Pulmonary artery endothelial cell (primary cell): ENCODE results near the gene PEMT. TPM values are rescaled to one million over a fixed set of nuclear protein-coding genes. Genes with fewer than 3 reads are reported as not detected.

Experiments
- DNase-seq: peaks from one replicate; pipeline ENCODE4 v3.0.0-alpha.2; 2011; ENCODE audit warnings: low read depth, low spot score
- total RNA-seq: library from RNA; depleted of rRNA; stranded (reverse); fragments of >200 nt; gene quantifications from 2 replicates; pipeline ENCODE4 v1.2.3, GENCODE V29; 2014

Gene PEMT
- total RNA-seq, 1 donor from 2014 or later, result 29.9 TPM

- DNase-seq, result no peak
Observed at GRCh38 chr17:17553217-17554195, 38.0 kb downstream of the PEMT start.

GRCh38 chr17:17552351-17553216 lies 38.9 kb downstream of the PEMT start:
- DNase-seq, result no peak

- no peak for DNase-seq
Observed at GRCh38 chr17:17551361-17551760, 40.1 kb downstream of the PEMT start.

- DNase-seq, result no peak
Observed at GRCh38 chr17:17549732-17550366, 41.7 kb downstream of the PEMT start.

- DNase-seq, result no peak
Observed at GRCh38 chr17:17548044-17548443, 43.5 kb downstream of the PEMT start.

GRCh38 chr17:17547210-17547764 lies 44.2 kb downstream of the PEMT start:
- DNase-seq, result no peak

- DNase-seq, result no peak
Observed at GRCh38 chr17:17546399-17547185, 44.9 kb downstream of the PEMT start.

GRCh38 chr17:17545984-17546383 lies 45.5 kb downstream of the PEMT start:
- DNase-seq, result no peak

GRCh38 chr17:17545031-17545820 lies 46.3 kb downstream of the PEMT start:
- no peak for DNase-seq

GRCh38 chr17:17542906-17543635 lies 48.4 kb downstream of the PEMT start:
- no peak for DNase-seq

- no peak for DNase-seq
Observed at GRCh38 chr17:17541640-17542001, 49.9 kb downstream of the PEMT start.

GRCh38 chr17:17540935-17541639 lies 50.4 kb downstream of the PEMT start:
- DNase-seq, result no peak

- no peak for DNase-seq
Observed at GRCh38 chr17:17540278-17540906, 51.1 kb downstream of the PEMT start.

GRCh38 chr17:17539591-17539990 lies 51.9 kb downstream of the PEMT start:
- no peak for DNase-seq

- no peak for DNase-seq
Observed at GRCh38 chr17:17538417-17539391, 52.8 kb downstream of the PEMT start.

GRCh38 chr17:17537311-17538099 lies 54.0 kb downstream of the PEMT start:
- no peak for DNase-seq
